Fibroblast of skin of right biceps (primary cell): ENCODE results near the gene RABGAP1.

Experiments
- DNase-seq: peaks from one replicate; pipeline ENCODE4 v3.0.0-alpha.2; 2013

RABGAP1 gene

DNA sequence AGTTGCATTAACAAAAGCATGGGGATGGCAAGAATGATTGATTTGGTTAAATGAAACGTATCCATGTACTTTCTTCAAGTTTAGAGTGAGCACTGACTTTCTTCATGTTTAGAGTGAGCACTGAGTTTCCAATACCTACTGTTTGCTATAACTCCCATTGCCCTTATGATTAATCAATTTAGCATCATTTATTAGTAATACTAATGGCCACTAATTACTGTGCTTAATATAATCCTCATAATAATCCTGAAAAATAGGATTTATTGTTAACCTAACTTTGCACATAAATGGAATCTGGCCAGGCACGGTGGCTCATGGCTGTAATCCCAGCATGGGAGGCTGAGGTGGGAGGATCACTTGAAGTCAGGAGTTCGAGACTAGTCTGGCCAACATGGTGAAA is 70.6 kb downstream of the RABGAP1 start:
- no peak for DNase-seq

DNA sequence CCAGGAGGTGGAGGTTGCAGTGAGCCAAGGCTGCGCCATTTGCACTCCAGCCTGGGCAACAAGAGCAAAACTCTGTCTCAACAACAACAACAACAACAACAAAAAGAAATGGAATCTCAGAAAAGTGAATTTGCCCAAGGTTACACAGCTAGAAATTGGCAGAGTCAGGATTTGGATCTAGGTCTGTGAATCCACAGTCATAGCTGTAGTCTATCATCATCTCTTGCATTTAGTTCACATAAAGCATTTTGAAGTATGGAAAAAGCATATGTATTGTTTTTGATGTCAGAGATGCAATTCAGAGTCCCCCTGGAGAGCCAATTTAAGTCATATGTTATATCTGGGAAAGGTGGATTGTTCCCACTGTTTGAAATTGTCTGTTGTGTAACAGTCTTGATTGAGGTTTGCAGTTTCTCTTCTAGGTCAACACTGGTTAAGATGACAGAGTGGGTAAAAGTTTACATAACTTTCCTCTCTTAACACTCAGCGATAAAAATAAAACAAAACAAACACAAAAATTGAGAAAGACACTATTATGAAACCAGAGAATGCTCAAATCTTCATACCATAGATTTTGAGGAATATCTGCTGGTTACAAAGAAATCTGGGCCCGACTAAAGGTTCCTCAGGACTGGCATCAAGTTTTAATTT is 71.2 kb downstream of the RABGAP1 start:
- DNase-seq, result no peak

DNA sequence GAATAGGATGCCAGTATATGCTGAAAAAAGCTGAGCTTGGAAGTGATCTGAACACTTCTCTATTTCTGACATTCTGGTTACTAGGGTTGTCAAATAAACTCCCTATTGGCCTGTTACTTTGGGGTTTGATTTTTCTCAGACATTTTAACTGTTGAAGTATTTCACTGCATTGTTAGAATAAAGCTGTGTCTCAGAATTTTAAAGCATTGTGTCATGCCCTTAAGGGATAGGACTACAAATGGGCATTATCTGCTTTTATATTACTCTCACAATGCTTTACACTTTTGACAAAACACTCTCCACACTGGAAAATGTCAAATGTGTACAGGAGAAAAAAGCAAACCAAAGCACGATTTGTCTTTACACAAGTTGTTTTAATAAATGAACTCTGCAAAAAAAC is 75.8 kb downstream of the RABGAP1 start:
- DNase-seq, result no peak

DNA sequence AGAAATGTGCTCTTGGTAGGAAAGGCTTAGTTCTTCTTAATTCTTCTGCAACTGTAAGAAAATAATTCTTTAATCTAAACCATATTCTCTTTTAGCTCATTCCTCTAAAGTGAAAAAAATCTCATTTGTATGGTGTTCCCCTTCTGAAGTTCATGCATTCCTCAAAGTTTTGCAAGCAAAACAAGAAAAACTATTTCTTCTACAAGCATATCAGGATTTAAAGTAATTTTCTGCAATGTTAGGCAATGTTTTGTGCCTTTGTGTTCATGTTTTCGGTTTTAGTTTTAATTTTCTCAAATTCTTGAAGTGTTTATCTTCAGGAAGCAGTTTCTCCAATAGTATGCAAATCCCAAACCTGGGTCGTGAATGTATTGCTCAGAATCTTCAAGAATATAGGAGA is 80.0 kb downstream of the RABGAP1 start:
- no peak for DNase-seq

DNA sequence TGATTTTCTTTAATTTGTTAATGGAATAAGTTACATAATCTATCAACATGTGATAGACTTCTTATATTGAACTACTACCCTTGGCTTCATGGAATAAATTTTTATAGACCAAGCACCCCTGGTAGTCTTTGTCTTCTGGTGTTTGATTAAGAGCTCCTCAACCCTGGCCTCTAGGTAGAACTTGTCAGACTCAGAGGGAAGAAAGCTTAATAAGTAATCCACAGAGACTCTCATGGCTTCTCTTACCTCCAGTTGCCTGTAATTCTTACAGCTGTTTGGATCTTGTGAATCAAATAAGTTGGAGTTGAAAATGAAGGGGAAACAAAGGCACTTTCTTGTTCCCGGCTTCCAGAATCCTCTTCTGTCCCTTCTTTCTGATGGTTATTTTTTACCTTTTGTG is 85.6 kb downstream of the RABGAP1 start:
- no peak for DNase-seq

DNA sequence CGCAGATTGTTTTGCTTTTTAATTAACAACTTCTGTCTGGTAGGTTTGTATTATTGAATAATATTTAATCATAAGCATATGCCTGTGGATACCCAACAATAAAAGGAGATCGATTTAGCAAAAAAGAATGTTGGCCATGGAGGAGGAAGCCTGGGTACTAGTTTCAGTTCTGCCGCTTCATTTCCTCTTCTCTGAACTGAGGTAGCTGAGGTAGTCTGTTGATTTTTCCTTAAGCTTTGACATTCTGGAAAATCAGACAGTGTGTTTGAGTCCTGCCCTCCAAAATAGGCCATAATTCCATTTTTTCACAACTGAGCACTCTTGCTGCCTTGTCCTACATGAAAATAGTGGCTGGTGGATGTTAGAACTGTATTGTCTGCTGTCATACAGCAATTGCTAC is 86.7 kb downstream of the RABGAP1 start:
- DNase-seq, result no peak

DNA sequence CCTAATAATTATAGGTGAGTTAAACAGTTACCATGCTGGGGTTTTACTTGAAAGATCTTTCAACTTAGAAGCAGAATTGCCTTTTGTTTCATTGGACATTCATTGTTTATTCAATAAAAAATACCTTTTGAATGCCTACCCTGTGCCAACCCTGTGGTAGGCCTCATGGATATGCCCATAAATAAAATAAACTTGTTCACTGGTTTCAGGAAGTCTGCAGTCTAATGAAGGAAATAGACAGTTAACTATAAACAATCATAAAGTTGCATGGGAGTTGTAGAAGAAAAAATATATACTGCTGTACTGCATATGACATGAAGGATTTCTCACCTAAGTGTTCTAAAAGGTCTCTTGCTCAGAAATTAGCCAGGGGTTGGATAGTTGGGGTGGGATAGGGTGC is 87.3 kb downstream of the RABGAP1 start:
- DNase-seq, result no peak

DNA sequence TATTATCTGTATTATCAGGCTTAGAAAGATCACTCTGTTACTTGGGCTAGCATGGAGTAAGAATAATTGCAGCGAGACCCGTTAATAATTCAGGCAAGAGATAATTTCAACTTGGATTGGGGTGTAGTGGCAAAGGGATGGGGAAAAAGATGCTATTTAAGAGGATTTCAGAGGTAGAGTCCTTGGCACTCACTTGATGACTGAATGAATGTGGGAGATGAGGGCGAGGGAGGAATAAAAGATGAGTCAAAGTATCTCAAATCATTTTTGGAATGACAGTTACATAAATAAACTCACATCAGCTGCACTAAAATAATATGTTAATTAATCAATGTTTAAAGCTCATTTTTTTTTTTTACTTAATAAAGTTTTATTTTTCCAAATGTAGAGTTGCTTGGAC is 88.2 kb downstream of the RABGAP1 start:
- no peak for DNase-seq

DNA sequence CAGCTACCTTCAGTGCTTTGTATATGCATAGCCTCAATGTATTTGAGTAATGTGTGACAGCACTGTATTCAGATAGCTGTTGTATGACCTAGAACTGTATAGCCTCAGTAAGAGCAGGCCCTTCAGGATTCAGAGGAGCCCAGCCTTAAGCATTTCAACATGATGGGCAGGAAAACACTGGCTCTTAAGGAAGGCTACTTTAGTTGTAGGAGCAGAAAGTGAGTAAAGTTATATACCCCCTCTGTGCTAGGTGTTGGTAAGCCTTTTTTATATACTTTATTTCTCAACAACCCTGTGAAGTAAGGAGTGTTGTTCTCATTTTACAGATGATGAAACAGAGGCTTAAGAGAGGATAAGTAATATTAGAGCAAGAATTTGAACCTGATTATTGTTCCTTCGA is 91.1 kb downstream of the RABGAP1 start:
- no peak for DNase-seq

DNA sequence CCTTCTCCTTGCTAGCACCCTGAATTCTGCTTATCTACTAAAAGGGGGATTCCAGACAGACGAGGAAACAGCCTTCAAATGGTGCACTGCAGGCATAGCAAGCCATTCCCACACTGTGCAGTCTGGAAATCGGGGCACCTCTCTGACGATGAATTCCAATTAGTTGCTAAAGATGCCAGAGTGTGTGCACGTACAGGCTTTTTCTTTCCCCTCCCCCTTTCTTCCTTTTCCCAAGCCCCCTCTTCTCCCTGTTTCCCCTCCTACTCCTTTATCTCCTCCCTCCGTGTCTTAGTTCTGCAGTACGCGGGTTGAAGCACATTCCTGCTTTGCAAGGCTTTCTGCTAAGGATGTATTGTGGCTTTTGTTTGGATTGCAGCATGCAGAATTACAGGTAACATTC is 92.5 kb downstream of the RABGAP1 start, which contains the start of gene GPR21:
TSS of gene GPR21 (plus strand) at position 316 of the 400 bp plus-strand sequence. CDS start 900 bp downstream, outside the sequence.
- no peak for DNase-seq

DNA sequence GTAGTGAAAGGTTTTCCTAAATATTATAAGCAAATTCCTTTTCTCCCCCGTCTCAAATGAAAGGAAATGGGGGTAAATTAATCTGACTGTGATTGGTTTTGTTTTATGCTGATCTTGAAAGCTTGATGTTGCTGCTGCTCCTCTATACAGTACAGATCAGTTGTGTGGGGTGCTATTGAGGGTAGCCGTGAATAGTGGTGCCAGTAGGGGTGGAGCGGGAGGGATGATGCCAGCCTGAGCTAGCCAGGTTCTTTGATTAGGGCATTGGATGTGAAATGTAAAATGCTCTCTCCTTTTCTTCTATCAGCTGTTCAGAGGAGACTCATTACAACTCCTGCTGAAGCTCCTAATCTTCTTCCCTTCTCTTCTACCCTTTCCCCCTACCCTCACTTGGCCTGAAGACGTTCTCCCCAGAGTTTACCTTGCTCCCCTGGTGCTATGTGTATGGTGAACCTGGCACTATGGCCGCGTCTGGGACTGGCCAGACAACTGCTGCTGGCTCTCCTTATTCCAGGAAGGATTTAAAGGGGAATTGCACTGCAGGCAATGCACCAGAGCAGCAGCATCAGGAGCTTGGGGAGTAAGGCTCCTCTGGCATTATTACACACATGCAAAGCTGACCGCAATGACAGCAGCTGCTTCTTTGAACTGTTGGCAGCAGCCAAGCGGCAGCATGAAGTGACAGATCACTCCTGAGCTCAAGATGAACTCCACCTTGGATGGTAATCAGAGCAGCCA is 93.2 kb downstream of the RABGAP1 start:
- peak; percentile 41 for DNase-seq

DNA sequence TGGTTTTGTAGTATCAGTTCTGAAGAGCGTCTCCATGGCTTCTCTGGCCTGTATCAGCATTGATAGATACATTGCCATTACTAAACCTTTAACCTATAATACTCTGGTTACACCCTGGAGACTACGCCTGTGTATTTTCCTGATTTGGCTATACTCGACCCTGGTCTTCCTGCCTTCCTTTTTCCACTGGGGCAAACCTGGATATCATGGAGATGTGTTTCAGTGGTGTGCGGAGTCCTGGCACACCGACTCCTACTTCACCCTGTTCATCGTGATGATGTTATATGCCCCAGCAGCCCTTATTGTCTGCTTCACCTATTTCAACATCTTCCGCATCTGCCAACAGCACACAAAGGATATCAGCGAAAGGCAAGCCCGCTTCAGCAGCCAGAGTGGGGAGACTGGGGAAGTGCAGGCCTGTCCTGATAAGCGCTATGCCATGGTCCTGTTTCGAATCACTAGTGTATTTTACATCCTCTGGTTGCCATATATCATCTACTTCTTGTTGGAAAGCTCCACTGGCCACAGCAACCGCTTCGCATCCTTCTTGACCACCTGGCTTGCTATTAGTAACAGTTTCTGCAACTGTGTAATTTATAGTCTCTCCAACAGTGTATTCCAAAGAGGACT is 94.2 kb downstream of the RABGAP1 start:
- no peak for DNase-seq

DNA sequence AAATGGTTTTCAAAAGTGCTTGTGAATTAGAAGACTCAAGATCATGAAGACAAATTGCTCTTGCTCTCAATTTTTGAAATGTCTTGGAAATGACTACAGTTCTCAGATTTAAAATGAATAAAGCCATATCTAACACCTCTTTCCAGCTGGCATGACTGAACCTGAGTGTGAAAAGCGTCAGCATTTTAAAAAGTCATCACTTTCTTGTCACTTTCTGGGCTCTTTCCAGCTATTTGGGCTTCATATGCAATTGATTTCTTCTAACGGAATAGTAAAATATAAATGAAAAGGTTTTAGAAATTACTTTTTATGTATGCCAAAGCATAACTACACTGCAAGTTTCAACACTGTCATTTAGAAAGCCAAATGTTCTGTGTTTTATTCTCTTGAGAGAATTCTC is 95.0 kb downstream of the RABGAP1 start:
- no peak for DNase-seq

DNA sequence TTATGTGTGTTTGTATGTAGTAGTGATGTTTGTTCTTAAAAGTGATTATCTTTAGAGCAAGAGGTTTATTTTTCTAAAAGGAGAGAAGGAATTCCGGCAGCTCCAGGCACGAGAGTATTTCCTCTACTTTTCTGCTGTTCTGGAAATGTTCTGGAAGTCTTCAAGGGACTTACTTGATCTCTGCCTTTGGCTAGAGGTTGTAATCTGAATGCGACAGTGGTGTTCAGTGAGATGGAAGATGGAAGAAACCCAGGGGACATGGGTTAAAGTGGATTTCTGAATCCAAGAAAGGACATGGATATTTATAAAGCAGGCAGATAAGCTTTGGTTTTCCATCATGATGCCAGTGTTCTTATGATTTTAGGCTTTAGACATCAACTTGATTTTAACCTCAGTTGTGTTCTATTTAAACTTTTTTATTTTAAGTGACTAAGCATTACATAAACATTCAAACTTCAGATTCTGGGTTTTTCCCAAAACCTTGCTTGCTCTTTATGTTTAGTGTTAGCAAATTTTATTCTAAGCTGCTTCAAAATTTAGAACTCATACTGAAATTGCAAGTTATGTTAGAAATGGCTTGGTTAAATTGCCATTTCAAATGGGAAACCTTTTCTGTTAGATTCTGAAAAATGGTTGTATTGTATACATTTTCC is 96.2 kb downstream of the RABGAP1 start:
- DNase-seq, result no peak

DNA sequence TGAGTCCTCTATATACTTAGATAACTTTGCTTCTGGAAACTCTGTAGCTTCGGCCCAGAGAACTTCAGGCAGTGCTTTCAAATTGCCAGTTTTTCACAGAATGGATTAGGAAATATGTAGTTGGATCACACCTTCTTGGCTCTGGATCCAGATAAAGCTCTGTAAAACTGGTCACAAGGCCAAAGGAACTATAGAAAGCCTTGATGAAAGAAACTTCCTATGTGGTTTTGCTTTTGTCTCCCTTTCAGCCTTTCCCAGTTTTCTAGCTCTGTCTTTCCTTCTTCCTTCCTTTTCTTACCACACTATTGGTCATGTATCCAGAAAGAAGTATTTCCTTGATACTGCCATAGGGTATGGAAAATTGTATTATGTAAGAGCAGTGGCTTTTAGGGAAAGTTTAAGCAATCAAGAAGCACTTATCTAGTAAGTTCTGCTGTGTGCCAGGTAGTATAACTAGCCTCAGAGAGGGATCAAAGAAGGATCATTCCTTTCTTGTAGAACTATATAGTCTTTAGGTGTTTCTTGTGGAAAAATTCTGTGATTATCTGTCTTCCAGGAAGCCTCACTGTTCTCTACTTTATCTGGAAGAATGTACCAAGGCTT is 98.9 kb downstream of the RABGAP1 start:
- no peak for DNase-seq

DNA sequence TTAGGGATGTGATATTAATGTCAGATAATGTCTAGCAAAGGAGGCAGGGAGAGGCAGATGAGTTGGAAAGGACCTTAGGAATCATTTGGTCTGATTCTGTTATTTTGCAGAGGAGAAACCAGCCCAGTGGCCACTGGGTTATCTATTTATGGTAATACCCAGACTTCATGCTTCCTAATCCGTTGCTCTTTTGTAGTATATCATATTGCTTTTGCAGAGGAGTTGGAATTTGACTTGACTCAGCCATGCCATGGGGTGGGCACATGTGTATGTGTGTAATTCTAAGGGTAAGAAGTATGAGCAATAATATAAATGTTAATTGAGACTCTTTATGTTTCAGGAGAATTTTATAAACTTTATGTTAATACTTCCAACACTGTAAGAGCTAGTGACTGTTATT is 100.0 kb downstream of the RABGAP1 start:
- no peak for DNase-seq

DNA sequence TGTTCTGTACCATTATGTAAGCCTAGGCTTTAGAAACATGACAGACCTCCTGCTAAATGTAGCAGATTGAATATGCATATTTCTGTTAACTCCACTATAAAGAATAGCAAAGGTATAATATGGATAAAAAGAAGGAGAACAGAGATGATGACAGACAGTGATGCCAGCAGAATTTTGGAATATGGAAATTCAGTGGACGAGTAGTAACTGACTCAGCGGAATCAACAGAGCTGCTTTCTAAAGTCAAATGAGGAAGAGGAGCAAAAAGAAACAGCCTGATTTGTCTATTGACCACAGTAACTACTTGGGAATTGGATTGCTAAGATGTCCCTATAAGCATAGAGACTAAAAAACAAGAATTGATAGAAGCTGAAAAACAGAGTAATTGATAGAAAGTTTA is 100.7 kb downstream of the RABGAP1 start:
- no peak for DNase-seq

DNA sequence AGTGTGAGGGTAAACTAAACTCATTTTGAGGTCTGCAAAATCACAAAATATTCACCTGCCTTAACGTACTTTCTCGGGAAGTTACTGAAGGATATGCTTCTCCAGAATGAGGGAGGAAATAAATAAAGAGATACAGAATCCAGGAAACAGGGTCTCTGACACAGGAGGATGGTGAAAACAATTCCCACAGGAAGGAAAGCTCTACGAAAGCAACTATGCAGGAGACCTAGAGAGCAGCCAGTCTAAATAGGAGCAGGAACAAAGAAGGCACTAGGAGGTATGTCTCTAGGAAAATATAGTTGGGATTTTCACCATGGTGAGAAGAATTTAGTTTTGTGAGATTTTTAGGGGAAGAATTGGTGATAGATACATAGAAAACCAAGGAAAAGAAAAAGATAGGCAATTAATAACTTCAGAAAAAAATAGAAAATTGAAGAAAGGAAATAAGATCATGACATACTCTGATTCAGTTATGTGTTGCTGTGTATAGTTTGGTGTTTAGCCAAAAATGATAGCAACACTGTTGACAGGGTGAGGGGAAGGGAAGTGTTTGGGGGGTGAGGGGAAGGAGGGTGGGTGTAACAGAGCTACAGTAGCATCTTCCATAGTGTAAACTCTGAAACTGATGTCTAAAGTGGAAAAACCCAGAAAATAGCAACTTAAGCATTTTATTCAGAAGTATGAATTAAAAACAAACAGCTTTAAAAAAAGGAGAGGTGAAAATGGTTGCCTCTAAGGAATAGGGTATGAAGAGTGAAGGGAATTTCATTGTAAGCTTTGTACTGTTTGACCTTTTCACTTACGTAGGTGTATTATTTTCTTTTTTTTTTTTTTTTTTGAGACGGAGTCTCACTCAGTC is 102.5 kb downstream of the RABGAP1 start:
- DNase-seq, result no peak

DNA sequence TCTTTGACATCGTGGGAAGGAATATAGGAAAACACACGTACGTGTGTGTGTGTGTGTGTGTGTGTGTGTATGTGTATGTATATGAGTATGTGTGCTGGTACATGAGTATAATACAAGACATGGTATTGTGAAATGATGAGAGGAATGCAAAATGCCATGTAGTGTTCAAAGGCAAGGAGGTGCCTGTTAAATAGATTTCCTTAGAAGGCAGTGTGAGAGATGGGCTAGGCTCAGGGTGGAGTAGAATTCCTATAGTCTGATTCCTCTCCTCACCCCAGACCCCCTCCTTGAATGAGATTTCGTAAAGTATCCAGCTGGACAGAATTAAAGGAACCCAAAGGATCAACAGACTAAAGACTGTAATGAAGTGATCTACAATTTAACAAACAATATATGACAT is 103.8 kb downstream of the RABGAP1 start:
- peak; percentile 94 for DNase-seq

DNA sequence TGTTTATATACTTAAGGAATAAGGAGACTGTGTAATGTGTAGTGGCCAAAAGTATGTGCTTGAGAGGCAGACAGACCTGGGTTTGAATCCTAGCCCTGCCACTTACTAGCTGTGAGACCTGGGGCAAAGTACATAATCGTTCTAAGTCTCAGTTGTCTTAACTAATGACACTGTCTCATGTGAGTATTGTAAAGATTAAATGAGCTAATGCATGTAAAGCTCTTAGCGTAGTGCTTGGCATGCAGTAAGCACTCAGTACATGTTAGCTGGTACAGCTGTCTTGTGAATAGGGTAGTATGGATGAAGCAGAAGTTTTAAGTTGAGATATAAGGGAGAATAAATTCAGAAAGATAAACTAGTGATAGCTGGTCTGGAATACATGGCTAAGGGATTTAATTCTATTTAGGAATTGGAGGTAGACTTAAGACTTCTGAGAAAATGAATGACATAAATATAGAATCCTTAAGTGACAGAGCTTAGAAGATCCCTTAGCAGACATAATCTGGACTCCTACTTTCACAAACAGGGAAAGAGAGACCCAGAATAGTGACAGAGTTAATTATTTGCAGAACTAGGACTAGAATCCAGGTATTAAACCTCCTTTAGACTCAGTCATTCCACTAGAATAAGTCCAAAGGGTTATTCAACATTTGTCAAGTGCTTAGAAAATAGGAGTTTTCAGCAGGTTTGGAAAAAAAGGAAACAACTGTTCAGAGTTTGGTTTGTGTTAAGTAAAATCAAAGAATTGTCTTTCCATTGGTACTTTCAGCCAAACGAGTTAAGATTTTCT is 105.8 kb downstream of the RABGAP1 start:
- no peak for DNase-seq

DNA sequence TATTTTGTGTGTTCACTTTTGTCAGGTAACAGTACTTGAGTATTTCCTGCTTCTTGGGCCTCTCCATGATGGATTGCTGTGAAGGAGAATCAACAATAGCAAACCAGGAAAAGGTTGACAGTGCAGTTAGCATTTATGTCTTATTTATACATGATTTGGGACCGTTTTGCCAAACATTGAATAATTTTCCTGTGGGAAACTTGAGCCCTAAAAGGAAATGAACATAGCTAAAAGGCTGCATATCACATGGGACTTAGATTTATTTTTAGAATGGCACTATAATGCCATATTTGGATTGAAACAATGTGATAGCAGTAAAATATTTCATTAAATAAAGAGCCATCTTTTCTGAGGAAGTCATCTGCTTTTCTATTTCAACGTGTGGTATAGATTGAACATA is 107.9 kb downstream of the RABGAP1 start:
- DNase-seq, result peak; percentile 82
